ENCODE data around the gene BAIAP2L1.
"Not testable (repeated sequence)": the region's sequence is repeated elsewhere in the genome, so short reads cannot be mapped to it uniquely, and the experiment has no call there.

Gene BAIAP2L1

DNA sequence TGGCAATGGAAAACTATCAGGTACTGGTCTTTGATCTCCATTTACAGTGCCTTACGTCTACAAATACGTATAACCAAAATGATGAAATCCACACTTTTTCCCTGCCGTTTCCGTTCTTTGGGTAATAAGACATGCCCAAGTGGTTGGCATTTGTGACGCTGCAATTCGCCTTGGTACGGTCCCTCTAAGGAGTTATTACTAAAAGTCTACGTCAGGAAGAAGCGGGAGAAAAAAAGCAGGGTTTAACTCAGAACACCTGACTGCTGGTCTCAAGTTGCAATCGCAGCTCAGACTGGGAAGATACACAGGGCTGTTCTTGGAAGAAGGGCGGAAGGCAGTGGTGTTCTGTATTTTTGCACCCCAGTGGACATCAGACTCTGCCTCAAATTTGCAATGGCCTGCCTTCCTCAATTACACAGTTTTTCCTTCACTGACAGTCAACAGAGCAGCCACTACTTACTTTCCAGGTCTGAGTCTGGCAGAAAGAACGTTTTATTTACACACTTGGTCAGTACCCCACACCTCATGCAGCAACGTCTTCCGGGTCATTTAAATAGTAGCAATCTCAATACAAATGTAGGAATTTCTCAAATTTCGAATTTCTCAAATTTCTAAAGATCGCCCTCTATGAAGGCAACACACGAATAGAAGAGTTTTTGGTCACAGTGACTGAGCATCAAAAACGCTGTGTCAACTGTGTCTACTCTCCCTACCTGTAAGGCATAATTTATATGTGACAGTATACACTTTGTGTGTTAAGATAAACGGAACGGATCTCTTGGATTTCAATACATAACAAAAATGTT lies 2.1 kb downstream of the BAIAP2L1 start:
- DNase-seq (ENCODE audit: low read depth) = no peak

DNA sequence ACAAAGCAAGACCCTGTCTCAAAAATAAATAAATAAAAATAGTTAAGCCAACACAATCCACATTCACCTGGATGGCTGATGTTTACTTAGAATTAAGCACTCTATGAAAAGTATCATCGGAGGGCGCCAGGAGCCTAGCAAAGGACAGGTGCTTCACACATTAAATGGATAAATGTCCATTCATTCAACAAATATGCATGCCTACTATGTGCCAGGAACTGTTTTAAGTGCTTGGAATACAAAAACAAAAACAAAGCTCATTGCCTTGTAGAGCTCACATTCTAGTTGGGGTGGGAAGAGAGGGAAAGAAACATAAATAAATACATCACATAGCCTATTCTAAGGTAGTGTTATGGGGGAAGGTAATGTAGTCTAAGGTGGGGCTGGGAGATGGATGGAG lies 4.1 kb downstream of the BAIAP2L1 start:
- DNase-seq (ENCODE audit: low read depth) = no peak

DNA sequence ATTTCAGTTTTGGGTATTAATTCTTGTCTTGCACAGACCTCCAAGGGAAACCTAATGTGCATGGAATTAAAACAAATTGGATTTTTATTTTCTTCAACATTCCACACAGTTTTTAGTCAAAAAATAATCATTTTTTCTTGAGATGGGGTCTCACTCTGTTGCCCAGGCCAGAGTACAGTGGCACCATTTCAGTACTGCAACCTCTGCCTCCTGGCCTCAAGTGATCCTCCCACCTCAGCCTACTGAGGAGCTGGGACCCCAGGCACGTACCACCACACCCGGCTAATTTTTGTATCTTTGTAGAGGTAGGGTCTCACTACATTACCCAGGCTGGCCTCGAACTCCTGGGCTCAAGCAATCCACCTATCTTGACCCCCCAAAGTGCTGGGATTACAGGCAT lies 4.9 kb downstream of the BAIAP2L1 start:
- DNase-seq (ENCODE audit: low read depth) = no peak

DNA sequence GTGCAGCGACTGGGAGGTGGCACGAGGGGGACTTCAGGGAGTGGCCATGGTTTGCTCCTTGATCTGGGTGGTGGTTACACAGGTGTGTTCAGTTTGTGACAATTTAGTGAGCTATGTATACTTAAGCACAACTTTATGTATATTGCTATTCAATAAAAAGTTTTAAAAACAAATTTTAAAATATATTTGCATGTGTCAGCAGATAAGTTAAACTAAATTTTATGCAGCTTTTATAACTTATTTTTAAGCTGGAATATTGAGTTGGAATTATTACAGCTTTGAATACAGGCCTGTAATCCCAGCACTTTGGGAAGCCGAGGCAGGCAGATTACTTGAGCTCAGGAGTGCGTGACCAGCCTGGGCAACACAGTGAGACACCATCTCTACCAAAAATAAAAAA lies 5.4 kb downstream of the BAIAP2L1 start:
- DNase-seq (ENCODE audit: low read depth) = no peak

DNA sequence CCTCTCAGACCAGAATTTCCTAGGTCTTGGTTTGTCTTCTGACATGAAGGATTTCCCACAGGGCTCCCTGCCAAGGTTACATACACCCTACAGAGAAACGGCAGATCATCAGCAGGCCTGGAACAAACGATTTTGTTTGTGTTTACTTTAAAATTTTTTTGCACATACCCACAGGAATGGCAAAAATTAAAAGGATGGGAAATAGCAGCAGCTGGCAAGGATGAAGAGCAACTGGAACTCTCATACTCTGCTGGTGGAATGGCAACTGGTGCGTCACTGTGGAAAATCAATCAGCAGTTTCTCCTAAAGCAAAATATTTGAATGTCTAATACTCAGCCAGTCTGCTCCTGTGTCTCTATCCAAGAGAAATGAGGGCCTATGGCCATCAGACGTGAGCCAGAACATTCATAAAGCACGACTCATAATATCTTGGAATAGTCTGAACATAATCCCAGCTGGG lies 6.5 kb downstream of the BAIAP2L1 start:
- DNase-seq (ENCODE audit: low read depth) = no peak

DNA sequence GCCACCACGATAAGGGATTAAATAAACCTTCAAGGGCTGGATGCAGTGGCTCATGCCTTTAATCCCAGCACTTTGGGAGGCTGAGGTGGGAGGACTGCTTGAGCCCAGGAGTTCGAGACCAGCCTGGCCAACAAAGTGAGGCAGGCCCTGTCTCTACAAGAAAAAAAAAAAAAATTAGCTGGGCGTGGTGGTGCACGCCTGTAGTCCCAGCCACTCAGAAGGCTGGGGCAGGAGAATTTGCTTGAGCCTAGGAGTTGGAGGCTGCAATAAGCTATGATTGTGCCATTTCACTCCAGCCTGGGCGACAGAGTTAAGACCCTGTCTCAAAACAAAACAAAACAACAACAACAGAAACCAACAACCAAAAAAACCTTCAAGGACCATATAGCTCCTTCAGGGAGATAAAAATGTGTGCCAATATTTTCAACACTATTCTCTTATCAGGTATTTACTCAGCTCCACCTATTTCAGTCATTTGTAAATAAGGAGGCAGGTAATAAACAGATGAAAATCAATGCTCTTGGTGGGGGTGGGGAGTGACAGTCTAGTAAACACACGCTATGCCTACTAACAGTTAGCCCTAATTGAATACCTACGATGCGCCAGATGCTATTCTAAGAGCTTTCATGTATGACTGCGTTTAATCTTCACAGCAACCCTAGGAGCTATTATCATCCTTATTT lies 13.2 kb downstream of the BAIAP2L1 start:
- DNase-seq (ENCODE audit: low read depth) = no peak

DNA sequence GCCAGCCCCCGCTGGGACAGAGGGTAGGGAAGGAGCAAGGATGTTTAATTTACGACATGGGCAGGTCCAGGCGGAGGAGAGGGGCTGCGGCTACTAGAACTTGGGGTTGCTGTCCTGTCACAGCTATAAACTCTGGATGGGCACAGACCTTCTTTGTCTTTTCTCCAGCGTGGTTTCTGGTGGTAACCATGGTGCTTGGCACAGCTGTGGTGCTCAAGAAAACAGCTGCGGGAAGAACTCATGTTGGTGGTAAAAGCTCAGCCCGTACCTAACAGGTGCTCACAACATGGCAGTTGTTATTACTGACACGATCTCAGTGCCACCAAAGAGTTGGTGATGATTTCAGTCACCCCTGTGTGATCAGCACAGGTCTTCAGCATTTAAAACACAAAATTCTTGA lies 13.8 kb downstream of the BAIAP2L1 start:
- DNase-seq (ENCODE audit: low read depth) = no peak

DNA sequence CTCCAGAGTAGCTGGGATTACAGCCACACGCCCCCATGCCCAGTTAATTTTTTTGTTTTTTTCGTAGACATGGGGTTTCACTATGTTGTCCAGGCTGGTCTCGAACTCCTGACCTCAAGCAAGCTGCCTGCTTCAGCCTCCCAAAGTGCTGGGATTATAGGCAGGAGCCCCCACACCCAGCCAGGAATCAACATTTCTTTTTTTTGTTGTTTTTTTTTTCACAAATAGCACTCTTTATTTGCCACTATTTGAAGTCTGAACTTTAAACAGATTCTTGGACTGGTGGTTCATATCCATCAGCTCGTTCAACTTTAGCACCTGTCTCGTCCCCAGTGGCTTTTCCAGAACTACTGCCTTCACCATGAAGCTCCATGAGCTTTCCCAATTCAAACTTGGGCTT lies 15.4 kb downstream of the BAIAP2L1 start:
- not testable (repeated sequence) for DNase-seq (ENCODE audit: low read depth)

DNA sequence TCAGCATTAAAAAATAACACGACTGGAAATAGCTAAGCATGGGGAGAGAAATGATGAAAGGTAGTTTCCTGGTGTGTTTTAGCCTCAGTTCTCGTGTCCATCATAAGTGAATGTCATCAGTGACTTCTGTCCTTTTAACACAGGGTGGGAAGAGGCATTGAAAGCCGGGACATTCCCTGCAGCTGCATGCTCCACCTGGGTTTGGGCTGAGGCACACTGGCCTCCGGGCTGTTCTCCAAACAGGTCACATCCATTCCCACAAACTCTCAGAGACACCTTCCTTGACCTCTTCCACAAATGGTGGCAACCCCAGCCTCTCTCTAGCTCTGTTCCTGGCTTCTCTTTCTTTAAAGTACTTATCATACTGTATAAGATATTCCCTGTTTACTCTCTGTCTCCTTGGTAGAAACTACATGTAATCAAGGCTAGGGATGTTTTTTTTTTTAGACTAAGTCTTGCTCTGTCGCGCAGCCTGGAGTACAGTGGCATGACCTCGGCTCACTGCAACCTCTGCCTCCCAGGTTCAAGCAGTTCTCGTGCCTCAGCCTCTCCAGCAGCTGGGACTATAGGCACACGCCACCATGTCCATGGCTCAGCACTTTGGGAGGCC lies 22.6 kb downstream of the BAIAP2L1 start:
- no peak for DNase-seq (ENCODE audit: low read depth)

DNA sequence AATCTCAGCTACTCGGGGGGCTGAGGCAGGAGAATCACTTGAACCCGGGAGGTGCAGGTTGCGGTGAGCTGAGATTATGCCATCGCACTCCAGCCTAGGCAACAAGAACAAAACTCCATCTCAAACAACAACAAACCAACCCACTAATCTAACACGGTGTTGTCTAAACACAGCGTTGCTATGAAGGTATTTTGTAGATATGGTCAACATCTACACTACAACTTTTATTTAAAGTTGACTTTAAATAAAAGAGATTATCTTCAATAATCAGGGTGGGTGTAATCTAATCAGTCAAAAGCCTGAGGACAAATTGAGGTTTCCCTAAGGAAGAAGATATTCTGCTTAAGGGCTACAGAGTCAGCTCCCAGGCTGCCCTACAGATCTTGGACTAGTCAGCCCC lies 24.2 kb downstream of the BAIAP2L1 start:
- no peak for DNase-seq (ENCODE audit: low read depth)

DNA sequence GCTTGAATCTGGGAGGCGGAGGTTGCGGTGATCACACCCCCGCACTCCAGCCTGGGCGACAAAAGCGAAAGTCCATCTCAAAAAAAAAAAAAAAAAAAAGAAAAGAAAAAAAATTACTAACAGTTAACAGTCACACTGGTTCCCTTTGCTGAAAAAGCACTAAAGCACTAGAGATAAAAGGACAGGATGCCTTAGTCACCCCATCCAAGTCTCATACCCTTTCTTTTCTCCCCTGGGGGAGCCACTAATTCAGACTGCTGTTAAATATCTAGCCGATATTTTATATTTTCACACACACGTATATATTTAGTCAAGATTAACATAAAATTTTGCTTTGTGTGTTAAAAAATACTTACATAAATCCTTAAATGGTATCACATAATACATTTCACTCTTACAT lies 25.2 kb downstream of the BAIAP2L1 start:
- DNase-seq (ENCODE audit: low read depth) = no peak

DNA sequence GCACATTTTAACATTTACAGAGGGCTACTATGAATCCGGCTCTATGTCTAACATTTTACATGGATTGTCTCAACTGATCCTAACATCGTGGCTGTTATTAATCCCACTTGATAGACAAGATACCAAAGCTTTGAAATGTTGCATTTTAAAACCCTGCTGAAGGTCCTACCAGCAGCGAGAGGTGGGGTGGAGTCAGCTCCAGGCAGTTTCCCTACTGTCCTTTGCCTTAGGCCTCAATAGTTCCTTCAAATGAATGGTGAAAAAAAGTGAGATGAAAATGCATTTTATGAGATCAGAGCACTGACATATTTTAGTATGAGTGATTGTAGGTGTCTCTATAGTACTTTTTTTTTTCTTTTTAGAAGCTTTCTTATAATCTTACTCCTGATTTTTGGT lies 26.6 kb downstream of the BAIAP2L1 start:
- DNase-seq (ENCODE audit: low read depth) = no peak

DNA sequence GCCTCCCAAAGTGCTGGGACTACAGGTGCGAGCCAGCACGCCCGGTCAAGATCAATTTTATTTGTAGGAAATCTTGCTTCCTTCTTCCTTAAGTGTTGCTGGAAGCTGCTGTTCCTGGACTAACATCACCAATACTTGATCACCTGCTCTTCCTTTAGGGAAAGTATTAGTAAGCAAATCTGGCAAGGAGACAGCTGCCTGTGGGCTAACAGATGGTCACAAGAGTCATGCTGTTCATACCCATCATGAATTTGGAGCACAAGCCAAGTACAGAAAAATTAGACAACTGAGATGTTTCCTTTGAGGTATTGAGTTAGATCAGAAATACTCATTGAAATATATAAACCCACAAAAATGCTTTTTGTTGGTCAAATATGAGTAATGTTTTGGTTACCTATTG lies 27.9 kb downstream of the BAIAP2L1 start:
- no peak for DNase-seq (ENCODE audit: low read depth)

DNA sequence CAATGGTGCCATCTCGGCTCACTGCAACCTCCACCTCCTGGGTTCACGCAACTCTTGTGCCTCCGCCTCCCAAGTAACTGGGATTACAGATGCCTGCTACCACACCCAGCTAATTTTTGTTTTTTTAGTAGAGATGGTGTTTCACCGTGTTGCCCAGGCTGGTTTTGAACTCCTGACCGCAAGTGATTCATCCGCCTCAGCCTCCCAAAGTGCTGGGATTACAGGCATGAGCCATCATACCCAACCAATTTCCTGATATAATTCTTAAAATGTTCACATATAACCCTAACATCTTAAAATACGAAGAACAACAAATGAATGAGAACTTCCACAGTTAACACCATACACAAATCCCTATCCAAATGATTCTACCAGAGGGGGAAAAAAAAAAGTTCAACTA lies 31.2 kb downstream of the BAIAP2L1 start:
- DNase-seq (ENCODE audit: low read depth) = no peak

DNA sequence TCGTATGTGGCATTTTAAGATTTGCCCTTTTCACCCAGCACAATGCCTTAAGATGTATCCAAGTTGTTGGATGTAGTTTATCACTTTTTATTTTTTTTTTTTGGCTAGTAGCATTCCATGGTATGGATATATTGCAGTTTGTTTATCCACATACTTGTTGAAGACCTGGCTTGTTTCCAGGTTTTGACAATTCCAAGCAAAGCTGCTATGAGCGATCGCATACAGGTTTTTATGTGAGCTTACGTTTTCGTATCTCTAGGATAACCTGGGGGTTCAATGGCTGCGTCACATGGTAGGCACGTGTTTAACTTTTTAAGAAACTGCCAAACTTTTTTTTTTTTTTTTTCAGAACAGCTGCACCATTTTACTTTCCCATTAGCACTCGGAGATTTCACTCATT lies 32.2 kb downstream of the BAIAP2L1 start:
- no peak for DNase-seq (ENCODE audit: low read depth)

DNA sequence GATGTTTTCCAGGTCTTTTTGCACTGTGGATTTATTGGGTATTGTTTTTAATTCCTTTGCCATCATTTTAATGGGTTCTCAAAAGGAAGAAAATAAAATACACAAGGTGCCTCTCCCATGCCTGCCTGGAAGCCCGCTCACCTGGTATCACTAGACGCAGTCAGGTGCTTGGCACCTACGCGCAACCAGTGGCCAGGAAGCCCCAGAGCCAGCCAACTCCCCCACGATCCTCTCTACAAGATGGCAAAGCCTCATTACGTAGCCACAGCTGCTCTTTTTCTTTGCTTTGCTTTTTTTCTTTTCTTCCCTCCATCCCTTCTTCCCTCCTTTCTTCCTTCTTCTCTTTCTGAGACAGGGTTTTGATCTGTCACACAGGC lies 34.3 kb downstream of the BAIAP2L1 start:
- DNase-seq (ENCODE audit: low read depth) = no peak

DNA sequence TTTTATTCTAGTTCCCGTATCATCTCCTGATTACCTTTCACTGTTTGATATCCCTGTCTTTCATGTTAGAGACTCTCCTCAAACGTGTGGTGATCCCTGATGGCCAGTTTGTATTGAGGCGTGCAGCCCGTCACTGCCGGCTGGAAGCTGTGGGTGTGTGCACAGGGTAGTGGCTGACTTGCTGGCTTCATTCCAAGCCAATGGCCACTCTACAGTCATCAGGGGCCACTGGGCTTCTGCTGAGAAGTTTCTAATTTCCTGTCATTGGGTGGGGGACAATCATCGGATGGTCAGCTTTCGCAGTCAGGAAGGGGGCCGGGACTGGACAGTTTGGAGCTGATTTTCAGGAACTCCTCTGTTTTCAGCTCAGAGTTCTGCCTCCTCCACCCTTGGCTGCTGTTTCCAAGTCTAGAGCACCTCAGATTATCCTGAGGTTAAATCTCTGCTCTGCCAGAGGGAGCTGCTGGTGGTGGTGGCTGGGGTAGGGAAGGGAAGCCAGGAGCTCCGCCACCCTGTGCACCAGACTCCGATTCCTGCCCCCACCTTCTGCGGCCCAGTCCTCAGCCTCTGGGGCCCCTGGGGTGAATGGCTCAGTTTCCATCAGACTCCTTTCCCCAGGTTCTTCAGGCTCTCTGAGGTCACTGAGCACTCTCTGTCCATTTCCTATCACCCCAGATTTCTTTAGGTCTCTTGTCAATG lies 34.9 kb downstream of the BAIAP2L1 start:
- DNase-seq (ENCODE audit: low read depth) = no peak

DNA sequence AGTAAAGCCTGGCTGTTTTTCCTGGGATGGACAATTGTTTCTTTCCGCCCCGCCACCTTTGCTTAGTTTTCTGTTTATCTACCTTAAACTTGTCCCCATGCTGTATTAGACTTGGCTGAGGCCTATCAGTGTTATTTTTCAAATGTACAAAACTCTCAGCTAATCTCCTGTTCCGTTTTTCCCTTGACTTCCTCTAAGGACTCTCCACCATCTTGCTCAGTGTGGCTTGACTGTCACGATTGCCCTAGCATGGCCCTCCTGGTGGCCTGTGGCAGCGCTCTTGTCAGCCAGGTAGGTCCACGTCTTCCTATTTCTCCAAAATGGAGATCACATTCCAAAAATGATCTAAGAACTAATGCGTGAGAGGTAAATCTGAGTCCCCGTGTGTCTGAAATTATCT lies 36.7 kb downstream of the BAIAP2L1 start:
- no peak for DNase-seq (ENCODE audit: low read depth)

DNA sequence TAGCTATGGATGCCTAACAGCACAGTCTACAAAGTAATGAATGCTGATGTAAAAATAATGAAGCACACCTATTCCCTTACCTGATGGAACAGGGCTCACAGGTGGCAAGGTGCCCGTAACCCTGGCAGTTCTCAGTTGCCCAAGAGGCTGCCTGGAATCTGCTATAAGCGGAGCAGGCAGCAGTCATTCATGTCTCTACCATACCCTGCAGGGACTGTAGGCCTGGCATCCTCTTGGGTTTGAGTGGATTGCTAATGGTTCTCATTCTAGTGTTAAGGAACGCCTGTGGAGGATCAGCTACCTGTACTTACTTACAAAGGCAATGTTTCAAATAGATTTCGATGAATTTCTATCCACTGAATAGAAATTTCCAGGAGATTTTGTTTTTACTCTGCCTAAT lies 38.4 kb downstream of the BAIAP2L1 start:
- DNase-seq (ENCODE audit: low read depth) = no peak

DNA sequence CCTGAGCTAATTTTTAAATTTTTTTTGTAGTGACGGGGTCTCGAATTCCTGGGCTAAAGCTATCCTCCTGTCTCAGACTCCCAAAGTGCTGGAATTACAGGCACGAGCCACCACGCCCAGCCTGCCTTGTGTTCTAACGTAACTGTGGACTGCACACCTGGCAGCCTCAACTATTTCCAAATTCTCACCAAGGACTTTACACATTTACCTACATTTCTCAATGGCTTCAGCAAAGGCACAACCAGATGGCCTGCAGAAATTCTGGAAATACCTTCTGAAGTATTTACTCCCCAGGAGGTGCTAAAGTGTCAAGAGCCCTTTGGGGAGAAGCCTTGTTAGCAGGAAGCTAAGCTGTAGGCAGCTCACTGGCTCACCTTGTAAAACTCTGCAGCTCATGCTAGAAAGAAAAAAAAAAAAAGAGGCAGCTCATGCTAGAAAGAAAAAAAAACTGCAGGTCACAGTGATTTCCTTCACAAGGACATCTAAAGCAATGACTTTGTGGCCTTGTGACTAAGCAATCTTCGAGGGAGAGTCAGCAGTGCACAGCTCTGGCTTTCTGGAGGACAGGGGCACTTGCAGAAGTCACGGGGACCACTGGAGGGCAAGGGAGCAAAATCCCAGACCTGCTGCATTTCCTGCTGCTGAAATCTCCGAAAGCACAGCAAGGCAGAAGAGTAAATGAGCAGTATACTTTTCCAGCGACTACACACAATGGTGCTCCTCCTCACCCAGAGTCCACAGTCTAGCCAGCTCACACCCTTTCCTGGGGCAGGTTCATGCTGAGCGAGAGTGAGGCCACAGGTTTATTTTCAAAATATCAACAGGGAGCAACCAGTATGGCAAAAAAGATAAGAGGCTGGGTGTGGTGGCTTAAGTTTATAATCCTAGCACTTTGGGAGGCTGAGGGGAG lies 40.4 kb downstream of the BAIAP2L1 start:
- DNase-seq (ENCODE audit: low read depth) = no peak

DNA sequence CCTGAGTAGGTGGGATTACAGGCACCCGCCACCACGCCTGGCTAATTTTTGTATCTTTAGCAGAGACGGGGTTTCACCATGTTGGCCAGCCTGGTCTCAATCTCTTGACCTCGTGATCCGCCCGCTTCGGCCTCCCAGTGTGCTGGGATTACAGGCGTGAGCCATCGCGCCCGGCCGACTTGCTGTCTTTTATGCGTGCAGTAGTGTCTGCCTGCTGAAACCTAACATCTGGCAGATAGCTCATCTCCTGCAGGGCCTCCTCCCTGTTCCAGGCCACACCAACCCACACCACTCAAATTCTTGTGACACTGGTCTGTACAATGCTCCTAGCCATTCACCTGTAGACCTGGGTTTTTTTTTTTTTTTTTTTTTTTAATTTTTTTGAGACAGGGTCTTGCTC lies 41.5 kb downstream of the BAIAP2L1 start:
- DNase-seq (ENCODE audit: low read depth) = no peak

DNA sequence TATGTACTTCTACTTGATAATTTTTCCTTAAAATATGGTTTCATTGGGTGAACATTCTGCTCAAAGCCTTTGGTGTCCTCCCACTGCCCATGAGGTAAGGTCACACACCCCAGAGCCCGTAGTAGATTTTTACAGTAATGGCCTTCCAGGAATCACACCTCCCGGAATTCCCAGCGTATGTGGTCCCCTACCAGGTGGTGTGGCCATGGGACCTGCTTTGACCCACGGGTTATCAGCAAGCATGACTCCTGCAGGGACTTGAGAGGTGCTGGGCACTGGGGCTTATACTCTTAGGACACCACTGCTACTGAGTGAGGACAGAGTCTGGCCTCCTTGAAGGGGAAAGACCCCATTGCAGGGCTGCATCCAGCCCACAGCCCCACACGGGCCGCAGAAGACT lies 42.2 kb downstream of the BAIAP2L1 start:
- no peak for DNase-seq (ENCODE audit: low read depth)
